Measurements from ENCODE around the gene CAPRIN1. TPM values are rescaled to one million over a fixed set of nuclear protein-coding genes. Genes with fewer than 3 reads are reported as not detected.

CAPRIN1 gene
- total RNA-seq, 1 donor from 2014 or later, result 164 TPM

DNA sequence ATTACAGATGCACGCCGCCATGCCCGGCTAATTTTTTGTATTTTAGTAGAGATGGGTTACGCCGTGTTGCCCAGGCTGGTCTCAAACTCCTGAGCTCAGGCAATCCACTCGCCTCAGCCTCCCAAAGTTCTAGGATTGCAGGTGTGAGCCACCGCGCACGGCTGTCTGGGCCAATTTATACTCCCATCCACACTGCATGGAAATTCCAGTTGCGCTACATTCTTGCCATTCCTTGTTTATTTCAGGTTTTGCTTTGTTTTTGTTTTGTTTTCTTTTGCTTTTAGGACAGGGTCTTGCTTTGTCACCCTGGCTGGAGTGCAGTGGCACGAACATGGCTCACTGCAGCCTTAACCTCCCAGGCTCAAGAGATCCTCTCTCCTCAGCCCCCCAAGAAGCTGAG lies 11.0 kb upstream of the CAPRIN1 start:
- H3K4me1 ChIP-seq, result no peaks in the 10 kb centered on the region
- H3K9me3 ChIP-seq, result no peaks in the 10 kb centered on the region
- H3K27me3 ChIP-seq, result no peaks in the 10 kb centered on the region
- intact Hi-C loops (cut with DNase I), result no loop called here
- DNase-seq (no peak), ATAC-seq (no peak)
- no peak overlapping the region for H3K4me3 ChIP-seq
- TF ChIP-seq, protein P1, sequence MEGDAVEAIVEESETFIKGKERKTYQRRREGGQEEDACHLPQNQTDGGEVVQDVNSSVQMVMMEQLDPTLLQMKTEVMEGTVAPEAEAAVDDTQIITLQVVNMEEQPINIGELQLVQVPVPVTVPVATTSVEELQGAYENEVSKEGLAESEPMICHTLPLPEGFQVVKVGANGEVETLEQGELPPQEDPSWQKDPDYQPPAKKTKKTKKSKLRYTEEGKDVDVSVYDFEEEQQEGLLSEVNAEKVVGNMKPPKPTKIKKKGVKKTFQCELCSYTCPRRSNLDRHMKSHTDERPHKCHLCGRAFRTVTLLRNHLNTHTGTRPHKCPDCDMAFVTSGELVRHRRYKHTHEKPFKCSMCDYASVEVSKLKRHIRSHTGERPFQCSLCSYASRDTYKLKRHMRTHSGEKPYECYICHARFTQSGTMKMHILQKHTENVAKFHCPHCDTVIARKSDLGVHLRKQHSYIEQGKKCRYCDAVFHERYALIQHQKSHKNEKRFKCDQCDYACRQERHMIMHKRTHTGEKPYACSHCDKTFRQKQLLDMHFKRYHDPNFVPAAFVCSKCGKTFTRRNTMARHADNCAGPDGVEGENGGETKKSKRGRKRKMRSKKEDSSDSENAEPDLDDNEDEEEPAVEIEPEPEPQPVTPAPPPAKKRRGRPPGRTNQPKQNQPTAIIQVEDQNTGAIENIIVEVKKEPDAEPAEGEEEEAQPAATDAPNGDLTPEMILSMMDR (IDR thresholded peaks at IDR 0.05), result no peak
- no peak overlapping the region for H3K27ac ChIP-seq
- H3K36me3 ChIP-seq, result no peaks in the 10 kb centered on the region

DNA sequence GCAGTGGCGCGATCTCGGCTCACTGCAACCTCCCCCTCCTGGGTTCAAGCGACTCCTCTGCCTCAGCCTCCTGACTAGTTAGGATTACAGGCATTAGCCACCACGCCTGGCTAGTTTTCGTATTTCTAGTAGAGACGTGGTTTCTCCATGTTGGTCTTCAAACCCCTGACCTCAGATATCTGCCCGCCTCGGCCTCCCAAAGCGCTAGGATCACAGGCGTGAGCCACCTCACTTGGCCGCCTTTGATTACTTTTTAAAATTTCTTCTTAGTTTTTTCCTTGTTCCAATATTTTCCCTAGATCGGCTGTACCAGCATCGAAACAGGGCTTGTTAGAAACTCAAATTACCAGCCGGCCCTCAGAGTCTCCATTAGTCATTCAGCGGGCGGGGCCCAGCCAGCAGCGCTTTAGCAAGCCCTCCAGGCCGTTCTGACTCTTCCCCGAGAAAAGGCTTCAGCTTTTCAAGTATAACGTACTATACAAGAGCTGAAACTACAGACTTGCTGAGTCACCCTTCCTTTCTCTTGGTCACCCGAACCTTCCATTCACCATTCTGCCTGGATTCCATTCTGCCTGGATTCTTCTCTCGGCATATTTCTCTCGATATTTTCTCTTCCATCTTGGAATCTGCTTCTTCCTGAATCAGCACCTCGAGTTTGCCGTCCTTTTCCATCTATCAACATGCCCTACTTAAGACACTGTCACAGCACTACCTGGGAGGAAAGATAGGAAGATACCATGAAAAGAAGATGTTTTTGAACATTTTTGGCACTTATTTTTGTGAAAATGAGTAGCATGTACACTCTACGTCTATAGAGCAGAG lies 6.7 kb upstream of the CAPRIN1 start:
- TF ChIP-seq, protein P1 (IDR thresholded peaks at IDR 0.05), result no peak
- Histone ChIP-seq H3K4me3 (no peak overlapping the region), H3K27me3 (no peaks in the 10 kb centered on the region), H3K9me3 (no peaks in the 10 kb centered on the region), H3K27ac (no peak overlapping the region), H3K4me1 (no peaks in the 10 kb centered on the region), H3K36me3 (no peaks in the 10 kb centered on the region)
- DNase-seq (peak; percentile 69), ATAC-seq (peak; percentile 79)
- intact Hi-C loops (cut with DNase I), result no loop called here

DNA sequence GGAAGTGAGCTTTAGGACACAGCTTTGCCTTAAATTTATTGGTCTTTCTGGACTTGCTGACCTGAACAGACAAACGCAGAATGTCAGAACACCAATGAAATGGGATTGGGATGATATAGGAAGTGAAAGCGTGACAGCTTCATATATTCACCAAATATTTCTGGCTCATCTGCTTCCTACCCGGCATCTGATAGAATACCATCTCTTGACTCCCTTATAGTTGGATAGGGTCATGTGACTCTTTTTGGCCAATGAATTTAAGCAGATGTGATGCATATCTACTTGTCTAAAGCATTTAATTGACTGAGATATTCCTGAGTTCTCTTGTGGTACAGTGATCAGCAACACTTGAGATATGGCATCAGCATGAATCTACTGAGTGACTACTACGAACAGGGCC lies 2.5 kb upstream of the CAPRIN1 start:
- Histone ChIP-seq H3K27ac (no peak overlapping the region), H3K27me3 (no peaks in the 10 kb centered on the region), H3K4me1 (peaks cover 8% of the 10 kb centered on the region), H3K9me3 (no peaks in the 10 kb centered on the region), H3K4me3 (no peak overlapping the region), H3K36me3 (no peaks in the 10 kb centered on the region)
- no peak for ATAC-seq
- intact Hi-C loops (cut with DNase I), result no loop called here
- no peak for DNase-seq
- TF ChIP-seq, protein P1 (IDR thresholded peaks at IDR 0.05), result no peak

DNA sequence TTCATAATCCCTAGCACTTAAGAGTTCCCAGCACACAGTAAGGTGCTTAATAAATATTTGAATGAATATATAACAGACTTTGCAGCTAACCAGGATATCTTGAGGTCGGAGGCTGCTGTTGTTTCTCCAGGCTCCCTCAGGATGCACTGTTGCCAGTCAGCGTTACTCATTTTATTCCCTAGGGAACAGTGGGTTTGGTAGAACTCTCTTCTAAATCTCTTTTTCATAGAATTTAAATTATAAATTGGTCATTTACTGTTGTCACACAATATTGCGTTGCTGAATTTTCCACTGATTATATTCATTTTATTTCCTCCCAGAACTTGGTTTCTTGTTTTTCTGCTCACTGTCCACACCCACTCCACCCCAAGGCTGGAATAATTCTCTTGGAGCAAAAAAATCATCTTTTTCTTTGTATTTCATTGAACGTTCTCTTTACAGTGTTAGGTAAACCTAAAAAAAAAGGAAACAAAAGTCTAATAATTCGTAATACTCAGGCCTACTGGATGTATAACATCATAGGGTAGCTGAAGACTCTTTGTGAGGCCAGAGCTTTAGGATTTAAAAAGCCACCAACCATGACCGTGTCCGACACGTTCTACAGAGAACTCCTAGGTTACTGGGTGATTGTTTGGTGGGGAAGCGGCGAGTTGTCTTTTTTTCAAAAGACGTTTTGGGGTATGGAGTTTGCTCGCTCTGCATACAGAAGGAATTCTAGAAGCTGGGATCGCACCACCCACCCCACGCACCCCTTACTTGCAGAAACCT lies 766 bp upstream of the CAPRIN1 start:
- Histone ChIP-seq H3K4me1 (peaks cover 25% of the 10 kb centered on the region), H3K27ac (peak overlapping the region; percentile 100), H3K9me3 (no peaks in the 10 kb centered on the region), H3K4me3 (peak overlapping the region; percentile 98), H3K36me3 (peaks cover 15% of the 10 kb centered on the region), H3K27me3 (no peaks in the 10 kb centered on the region)
- intact Hi-C loops (cut with DNase I), result no loop called here
- ATAC-seq (no peak), DNase-seq (no peak)
- TF ChIP-seq, protein P1 (IDR thresholded peaks at IDR 0.05), result no peak

DNA sequence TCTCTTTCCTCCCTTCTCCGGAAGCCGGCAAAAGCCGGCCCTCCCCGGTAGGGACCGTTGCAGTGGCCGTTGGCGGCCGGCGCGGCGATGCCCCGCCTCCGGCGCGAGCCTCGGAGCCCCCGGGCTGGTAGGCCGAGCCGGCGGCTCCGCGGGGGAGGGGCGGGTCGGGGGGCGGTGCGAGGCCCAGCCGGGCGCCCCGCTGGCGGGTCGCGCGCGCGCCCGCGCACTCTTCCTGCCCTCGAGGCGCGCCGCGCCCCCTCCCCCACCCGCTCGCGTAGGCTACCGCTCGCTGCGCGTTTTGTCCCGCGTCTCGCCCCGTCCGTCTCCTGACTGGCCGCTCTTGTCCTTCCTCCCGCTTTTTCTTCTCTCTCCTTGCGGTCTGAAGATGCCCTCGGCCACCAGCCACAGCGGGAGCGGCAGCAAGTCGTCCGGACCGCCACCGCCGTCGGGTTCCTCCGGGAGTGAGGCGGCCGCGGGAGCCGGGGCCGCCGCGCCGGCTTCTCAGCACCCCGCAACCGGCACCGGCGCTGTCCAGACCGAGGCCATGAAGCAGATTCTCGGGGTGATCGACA lies 591 bp downstream of the CAPRIN1 start:
- TF ChIP-seq, protein P1 (IDR thresholded peaks at IDR 0.05), result no peak
- DNase-seq (peak; percentile 97), ATAC-seq (peak; percentile 89)
- Histone ChIP-seq H3K36me3 (peaks cover 18% of the 10 kb centered on the region), H3K27me3 (no peaks in the 10 kb centered on the region), H3K4me1 (peaks cover 39% of the 10 kb centered on the region), H3K27ac (peak overlapping the region; percentile 100), H3K9me3 (no peaks in the 10 kb centered on the region), H3K4me3 (peak overlapping the region; percentile 98)
- intact Hi-C loops (cut with DNase I), result no loop called here

Data from upper lobe of right lung (tissue), 1 donor.